ENCODE measurements around the gene CHRM5. TPM values are rescaled to one million over a fixed set of nuclear protein-coding genes. Genes with fewer than 3 reads are reported as not detected.

Gene CHRM5
- total and polyA plus RNA-seq, 2 donors (not counting 3 experiments of a cell fraction or from before 2014, with no cell fraction given) = 0.03 TPM; not detected in 1

DNA sequence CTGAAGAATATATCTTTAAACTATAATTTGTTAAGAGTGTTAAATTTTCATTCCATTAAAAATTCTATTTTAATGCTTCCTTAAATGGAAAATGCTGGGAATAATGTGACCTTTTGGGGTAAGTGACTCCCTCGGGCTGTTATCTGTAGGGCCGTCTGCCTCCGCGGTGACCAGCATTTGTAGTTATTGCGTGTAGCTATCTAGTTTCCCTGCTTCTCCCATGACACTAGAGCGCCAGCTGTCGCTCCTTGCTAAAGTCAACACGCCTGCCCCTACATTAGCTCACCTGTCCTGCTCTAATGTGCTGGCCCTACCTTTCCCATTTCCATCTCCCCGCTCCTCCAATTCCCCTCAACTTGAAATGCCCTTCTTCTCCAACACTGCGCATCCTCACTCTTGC is 12.4 kb upstream of the CHRM5 start:
- ChIA-PET CTCF (no interaction called here), POLR2A (no interaction called here)
- H3K9ac ChIP-seq (replicated peaks; ENCODE audit: extremely low read depth, insufficient read depth, low read length) = no peak overlapping the region
- dilution Hi-C loops (cut with MboI; ENCODE audit: extremely low pct_ligation_motif_present, low sequenced_read_pairs) (no loop called here), intact Hi-C loops (cut with micrococcal nuclease) (no loop called here)
- no peak overlapping the region for H3K27ac ChIP-seq (ENCODE audit: insufficient read depth, low read depth, low read length)
- BruUV-seq (replicated peaks) = no TSS peak
- H3K27me3 ChIP-seq (ENCODE audit: control insufficient read depth in 2 of 2, insufficient read depth in 2 of 2, low read length in 2 of 2) = no peaks in the 10 kb centered on the region
- FAIRE-seq (no peak), DNase-seq (ENCODE audit: low read depth, low spot score) (no peak)
- no peaks in the 10 kb centered on the region for H3K79me2 ChIP-seq (ENCODE audit: control insufficient read depth, insufficient read depth, low read length)
- H3K4me3 ChIP-seq (replicated peaks in 1 of 3; ENCODE audit: insufficient read depth in 1 of 3, low read depth in 1 of 3, low read length in 3 of 3) = no peak overlapping the region
- H3K4me1 ChIP-seq (ENCODE audit: control insufficient read depth, extremely low read depth, insufficient read depth, low read length) = no peaks in the 10 kb centered on the region
- no peak overlapping the region for H2AFZ ChIP-seq (ENCODE audit: low read depth, low read length)
- TF ChIP-seq, protein P1, sequence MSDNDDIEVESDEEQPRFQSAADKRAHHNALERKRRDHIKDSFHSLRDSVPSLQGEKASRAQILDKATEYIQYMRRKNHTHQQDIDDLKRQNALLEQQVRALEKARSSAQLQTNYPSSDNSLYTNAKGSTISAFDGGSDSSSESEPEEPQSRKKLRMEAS (IDR thresholded peaks at IDR 0.05; ENCODE audit: insufficient read depth, insufficient read length) = no peak
- no peak for TF ChIP-seq JUN (IDR thresholded peaks at IDR 0.05; ENCODE audit: borderline replicate concordance, insufficient read depth, insufficient read length, low read depth)
- TF ChIP-seq MYC (IDR thresholded peaks at IDR 0.05; ENCODE audit: low read depth, low read length) = no peak
- no peak for TF ChIP-seq POLR2A (IDR thresholded peaks at IDR 0.05; ENCODE audit: low read depth, low read length)
- no peak for TF ChIP-seq FOS (IDR thresholded peaks at IDR 0.05; ENCODE audit: borderline replicate concordance, insufficient read depth, low read length)
- no peak for TF ChIP-seq POLR2AphosphoS5 (IDR thresholded peaks at IDR 0.05; ENCODE audit: insufficient read depth, low read depth, low read length)
- TF ChIP-seq, protein P2, sequence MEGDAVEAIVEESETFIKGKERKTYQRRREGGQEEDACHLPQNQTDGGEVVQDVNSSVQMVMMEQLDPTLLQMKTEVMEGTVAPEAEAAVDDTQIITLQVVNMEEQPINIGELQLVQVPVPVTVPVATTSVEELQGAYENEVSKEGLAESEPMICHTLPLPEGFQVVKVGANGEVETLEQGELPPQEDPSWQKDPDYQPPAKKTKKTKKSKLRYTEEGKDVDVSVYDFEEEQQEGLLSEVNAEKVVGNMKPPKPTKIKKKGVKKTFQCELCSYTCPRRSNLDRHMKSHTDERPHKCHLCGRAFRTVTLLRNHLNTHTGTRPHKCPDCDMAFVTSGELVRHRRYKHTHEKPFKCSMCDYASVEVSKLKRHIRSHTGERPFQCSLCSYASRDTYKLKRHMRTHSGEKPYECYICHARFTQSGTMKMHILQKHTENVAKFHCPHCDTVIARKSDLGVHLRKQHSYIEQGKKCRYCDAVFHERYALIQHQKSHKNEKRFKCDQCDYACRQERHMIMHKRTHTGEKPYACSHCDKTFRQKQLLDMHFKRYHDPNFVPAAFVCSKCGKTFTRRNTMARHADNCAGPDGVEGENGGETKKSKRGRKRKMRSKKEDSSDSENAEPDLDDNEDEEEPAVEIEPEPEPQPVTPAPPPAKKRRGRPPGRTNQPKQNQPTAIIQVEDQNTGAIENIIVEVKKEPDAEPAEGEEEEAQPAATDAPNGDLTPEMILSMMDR (IDR thresholded peaks at IDR 0.05; ENCODE audit: extremely low read depth in 1 of 2, insufficient read depth in 1 of 2, low read depth in 1 of 2, low read length in 2 of 2) = no peak
- H3K4me2 ChIP-seq (ENCODE audit: insufficient read depth, low read length) = no peak overlapping the region
- H3K9me3 ChIP-seq (replicated peaks; ENCODE audit: control insufficient read depth, insufficient read depth, low read length) = no peaks in the 10 kb centered on the region
- peaks cover 2% of the 10 kb centered on the region for H4K20me1 ChIP-seq (replicated peaks; ENCODE audit: control insufficient read depth, extremely low read depth, insufficient read depth, low read length)
- no peaks in the 10 kb centered on the region for H3K36me3 ChIP-seq (ENCODE audit: control insufficient read depth in 2 of 2, extremely low read depth in 1 of 2, insufficient read depth in 2 of 2, low read length in 2 of 2)
- no peaks in the 10 kb centered on the region for H3K9me1 ChIP-seq (replicated peaks; ENCODE audit: control insufficient read depth, extremely low read depth, insufficient read depth, low read length)

Measured in endothelial cell of umbilical vein (primary cell).